Measurements from ENCODE around the gene TUBGCP6. TPM values are rescaled to one million over a fixed set of nuclear protein-coding genes. Genes with fewer than 3 reads are reported as not detected.

Gene TUBGCP6
- total and polyA plus RNA-seq, 2 experiments from 2014 or later: 18.6 to 47.1 TPM

DNA sequence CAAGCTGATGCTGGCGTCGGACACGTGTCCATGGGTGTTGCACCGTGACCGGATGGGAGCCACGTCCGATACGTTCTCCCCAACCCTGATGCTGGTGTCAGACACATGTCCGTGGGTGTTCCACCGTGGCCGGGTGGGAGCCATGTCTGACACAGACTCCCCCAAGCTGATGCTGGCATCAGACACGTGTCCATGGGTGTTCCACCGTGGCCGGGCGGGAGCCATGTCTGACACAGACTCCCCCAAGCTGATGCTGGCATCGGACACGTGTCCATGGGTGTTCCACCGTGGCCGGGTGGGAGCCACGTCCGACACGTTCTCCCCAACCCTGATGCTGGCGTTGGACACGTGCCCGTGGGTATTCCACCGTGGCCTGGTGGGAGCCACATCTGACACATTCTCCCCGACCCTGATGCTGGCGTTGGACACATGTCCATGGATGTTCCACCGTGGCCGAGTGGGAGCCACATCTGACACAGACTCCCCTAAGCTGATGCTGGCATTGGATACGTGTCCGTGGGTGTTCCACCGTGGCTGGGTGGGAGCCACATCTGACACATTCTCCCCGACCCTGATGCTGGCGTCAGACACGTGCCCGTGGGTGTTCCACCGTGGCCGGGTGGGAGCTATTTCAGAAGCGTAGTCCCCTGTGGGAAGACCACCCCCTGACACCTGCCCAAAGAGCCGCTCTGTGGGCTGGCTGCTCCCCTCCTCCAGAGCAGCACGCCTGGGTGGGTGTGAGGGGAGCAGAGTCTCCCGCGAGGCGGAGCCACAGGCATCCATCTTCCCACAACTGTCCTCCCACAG, 24.0 kb downstream of the TUBGCP6 start (continued):
- TF ChIP-seq ZNF114 (CRISPR knock-in tag; IDR thresholded peaks at IDR 0.05): no peak
- TF ChIP-seq, protein P1, sequence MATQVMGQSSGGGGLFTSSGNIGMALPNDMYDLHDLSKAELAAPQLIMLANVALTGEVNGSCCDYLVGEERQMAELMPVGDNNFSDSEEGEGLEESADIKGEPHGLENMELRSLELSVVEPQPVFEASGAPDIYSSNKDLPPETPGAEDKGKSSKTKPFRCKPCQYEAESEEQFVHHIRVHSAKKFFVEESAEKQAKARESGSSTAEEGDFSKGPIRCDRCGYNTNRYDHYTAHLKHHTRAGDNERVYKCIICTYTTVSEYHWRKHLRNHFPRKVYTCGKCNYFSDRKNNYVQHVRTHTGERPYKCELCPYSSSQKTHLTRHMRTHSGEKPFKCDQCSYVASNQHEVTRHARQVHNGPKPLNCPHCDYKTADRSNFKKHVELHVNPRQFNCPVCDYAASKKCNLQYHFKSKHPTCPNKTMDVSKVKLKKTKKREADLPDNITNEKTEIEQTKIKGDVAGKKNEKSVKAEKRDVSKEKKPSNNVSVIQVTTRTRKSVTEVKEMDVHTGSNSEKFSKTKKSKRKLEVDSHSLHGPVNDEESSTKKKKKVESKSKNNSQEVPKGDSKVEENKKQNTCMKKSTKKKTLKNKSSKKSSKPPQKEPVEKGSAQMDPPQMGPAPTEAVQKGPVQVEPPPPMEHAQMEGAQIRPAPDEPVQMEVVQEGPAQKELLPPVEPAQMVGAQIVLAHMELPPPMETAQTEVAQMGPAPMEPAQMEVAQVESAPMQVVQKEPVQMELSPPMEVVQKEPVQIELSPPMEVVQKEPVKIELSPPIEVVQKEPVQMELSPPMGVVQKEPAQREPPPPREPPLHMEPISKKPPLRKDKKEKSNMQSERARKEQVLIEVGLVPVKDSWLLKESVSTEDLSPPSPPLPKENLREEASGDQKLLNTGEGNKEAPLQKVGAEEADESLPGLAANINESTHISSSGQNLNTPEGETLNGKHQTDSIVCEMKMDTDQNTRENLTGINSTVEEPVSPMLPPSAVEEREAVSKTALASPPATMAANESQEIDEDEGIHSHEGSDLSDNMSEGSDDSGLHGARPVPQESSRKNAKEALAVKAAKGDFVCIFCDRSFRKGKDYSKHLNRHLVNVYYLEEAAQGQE (IDR thresholded peaks at IDR 0.05; ENCODE audit: unreplicated experiment): no peak
- TF ChIP-seq JUNB (IDR thresholded peaks at IDR 0.05; ENCODE audit: unreplicated experiment): no peak
- TF ChIP-seq, protein P2, sequence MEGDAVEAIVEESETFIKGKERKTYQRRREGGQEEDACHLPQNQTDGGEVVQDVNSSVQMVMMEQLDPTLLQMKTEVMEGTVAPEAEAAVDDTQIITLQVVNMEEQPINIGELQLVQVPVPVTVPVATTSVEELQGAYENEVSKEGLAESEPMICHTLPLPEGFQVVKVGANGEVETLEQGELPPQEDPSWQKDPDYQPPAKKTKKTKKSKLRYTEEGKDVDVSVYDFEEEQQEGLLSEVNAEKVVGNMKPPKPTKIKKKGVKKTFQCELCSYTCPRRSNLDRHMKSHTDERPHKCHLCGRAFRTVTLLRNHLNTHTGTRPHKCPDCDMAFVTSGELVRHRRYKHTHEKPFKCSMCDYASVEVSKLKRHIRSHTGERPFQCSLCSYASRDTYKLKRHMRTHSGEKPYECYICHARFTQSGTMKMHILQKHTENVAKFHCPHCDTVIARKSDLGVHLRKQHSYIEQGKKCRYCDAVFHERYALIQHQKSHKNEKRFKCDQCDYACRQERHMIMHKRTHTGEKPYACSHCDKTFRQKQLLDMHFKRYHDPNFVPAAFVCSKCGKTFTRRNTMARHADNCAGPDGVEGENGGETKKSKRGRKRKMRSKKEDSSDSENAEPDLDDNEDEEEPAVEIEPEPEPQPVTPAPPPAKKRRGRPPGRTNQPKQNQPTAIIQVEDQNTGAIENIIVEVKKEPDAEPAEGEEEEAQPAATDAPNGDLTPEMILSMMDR (conservative IDR thresholded peaks at IDR 0.05; ENCODE audit: low read depth in 2 of 2): no peak

DNA sequence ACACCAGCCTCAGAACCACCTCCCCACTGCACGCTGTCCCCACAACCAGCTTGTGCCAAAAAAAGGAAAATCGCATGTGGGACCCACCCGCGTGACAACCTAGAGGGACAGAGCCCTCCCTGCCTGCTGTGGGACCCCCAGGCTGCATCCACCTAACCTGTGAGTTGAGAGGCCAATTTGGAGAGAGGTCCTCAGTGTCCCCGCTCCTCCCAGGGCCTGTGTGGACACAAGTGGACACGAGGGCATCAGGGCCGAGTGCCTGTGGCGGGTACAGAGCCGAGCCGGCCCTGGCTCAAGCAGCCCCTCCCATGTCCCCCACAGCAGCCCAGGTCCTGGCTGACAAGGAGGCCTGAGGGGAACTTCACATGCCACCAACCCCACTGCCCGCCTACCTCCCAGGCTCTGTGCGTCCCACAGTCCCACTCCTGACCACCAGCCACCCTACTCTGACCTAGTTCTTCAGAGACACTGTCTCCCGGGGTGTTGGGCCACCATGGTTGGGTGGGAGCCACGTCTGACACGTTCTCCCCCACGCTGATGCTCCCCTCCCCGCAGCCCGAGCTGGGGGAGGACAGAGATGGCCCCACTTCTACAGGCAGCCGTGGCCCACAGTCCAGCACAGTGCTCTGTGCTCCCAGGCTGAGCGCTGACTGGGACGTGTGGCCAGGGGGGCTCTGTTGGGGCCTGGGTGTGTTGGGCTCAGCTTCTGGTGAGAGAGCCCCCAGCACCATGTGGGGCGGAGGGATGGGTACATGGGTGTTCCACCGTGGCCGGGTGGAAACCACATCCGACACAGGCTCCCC, 24.8 kb downstream of the TUBGCP6 start:
- Mint-ChIP-seq H3K9me3 (no peaks in the 10 kb centered on the region), H3K4me3 (no peak overlapping the region; the same call in 2 of the 3 replicates), H3K4me1 (peaks cover 2% of the 10 kb centered on the region; the same call in 1 of the 3 replicates), H3K27ac (no peak overlapping the region), H3K36me3 (ENCODE audit: low read depth) (peaks cover 60% of the 10 kb centered on the region), H3K27me3 (ENCODE audit: insufficient read depth, low read depth, poor library complexity) (peaks cover 1% of the 10 kb centered on the region)
- no peaks in the 10 kb centered on the region for H3F3A ChIP-seq (replicated peaks; ENCODE audit: low read depth)
- peaks cover 1% of the 10 kb centered on the region; the same call in 1 of the 2 replicates for H3K79me2 ChIP-seq (replicated peaks; ENCODE audit: insufficient read depth)
- H3K4me2 ChIP-seq: no peak overlapping the region
- H2AFZ ChIP-seq: no peak overlapping the region
- H3K9me2 ChIP-seq (ENCODE audit: insufficient read depth): no peaks in the 10 kb centered on the region
- DNase-seq (ENCODE audit: low spot score): no peak
- no peak overlapping the region for H3K4me3 ChIP-seq
- no peaks in the 10 kb centered on the region for H3K36me3 ChIP-seq (ENCODE audit: insufficient read depth)
- no peak for ATAC-seq
- peaks cover 6% of the 10 kb centered on the region for H4K20me1 ChIP-seq (replicated peaks; ENCODE audit: insufficient read depth)
- H3K27ac ChIP-seq (ENCODE audit: low read depth): no peak overlapping the region
- H3K27me3 ChIP-seq (ENCODE audit: insufficient read depth): no peaks in the 10 kb centered on the region
- H3K4me1 ChIP-seq (ENCODE audit: insufficient read depth): no peaks in the 10 kb centered on the region; the same call in 1 of the 2 replicates
- TF ChIP-seq, protein P2 (conservative IDR thresholded peaks at IDR 0.05; ENCODE audit: low read depth in 2 of 2): no peak
- no peak for TF ChIP-seq JUNB (IDR thresholded peaks at IDR 0.05; ENCODE audit: unreplicated experiment)
- TF ChIP-seq NANOG (IDR thresholded peaks at IDR 0.05; ENCODE audit: borderline replicate concordance): no peak
- no peak for TF ChIP-seq EZH2 (IDR thresholded peaks at IDR 0.05; ENCODE audit: low read depth, unreplicated experiment)
- TF ChIP-seq, protein P3, sequence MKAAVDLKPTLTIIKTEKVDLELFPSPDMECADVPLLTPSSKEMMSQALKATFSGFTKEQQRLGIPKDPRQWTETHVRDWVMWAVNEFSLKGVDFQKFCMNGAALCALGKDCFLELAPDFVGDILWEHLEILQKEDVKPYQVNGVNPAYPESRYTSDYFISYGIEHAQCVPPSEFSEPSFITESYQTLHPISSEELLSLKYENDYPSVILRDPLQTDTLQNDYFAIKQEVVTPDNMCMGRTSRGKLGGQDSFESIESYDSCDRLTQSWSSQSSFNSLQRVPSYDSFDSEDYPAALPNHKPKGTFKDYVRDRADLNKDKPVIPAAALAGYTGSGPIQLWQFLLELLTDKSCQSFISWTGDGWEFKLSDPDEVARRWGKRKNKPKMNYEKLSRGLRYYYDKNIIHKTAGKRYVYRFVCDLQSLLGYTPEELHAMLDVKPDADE (IDR thresholded peaks at IDR 0.05): no peak
- no peak for TF ChIP-seq POLR2AphosphoS5 (IDR thresholded peaks at IDR 0.05; ENCODE audit: low read depth)
